ENCODE results near the gene TP53TG5.

Gene TP53TG5

DNA sequence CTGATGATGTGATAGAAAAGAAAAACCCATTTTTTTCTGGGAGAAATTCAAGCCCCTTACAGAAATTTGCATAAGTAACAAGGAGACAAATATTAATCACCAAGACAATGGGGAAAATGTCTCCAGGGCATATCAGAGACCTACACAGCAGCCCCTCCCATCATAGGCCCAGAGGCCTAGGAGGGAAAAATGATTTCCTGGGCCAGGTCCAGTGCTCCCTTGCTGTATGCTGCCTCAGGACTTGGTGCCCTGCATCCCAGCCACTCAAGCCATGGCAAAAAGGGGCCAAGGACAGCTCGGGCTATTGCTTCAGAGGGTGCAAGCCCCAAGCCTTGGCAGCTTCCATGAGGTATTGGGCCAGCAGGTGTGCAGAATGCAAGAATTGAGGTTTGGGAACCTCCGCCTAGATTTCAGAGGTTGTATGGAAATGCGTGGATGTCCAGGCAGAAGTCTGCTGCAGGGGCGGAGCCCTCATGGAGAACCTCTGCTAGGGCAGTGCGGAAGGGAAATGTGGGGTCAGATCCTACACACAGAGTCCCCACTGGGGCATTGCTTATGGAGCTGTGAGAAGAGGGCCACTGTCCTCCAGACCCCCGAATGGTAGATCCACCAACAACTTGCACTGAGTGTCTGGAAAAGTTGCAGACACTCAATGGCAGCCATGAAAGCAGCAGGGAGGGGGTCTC is 22.4 kb upstream of the TP53TG5 start:
- H3K4me1 ChIP-seq (ENCODE audit: control insufficient read depth in 1 of 2, insufficient read depth in 2 of 2, low read length in 2 of 2), result no peaks in the 10 kb centered on the region
- no peaks in the 10 kb centered on the region for H3K27me3 ChIP-seq (ENCODE audit: low read depth, low read length)
- H3K9me3 ChIP-seq (ENCODE audit: control insufficient read depth in 1 of 2, low read length in 2 of 2), result no peaks in the 10 kb centered on the region
- no peaks in the 10 kb centered on the region for H3K36me3 ChIP-seq (ENCODE audit: control insufficient read depth in 1 of 2, insufficient read depth in 2 of 2, low read length in 2 of 2)
- H3K27ac ChIP-seq (ENCODE audit: low read length), result no peak overlapping the region
- no peak overlapping the region for H3K4me3 ChIP-seq (ENCODE audit: low read depth in 1 of 2, low read length in 2 of 2)

DNA sequence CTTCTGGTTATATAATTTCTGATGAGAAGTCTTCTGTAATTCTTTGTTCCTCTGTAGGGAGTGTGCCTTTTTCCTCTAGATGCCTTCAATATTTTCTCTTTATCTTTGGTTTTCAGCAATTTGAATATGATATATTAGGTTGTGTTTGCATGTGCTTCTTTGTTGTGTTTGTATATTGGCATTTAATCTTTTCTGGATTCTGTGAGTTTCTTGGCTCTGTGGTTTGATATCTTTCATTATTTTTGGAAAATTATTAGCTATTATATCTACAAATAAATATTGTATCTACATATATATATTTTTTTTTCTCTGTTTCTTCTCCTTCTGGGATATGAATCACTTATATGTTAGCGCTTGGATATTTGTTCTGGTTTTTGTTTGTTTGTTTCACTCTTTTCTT is 20.9 kb upstream of the TP53TG5 start:
- H3K4me3 ChIP-seq (ENCODE audit: low read depth in 1 of 2, low read length in 2 of 2), result no peak overlapping the region
- H3K4me1 ChIP-seq (ENCODE audit: control insufficient read depth in 1 of 2, insufficient read depth in 2 of 2, low read length in 2 of 2), result no peaks in the 10 kb centered on the region
- H3K27me3 ChIP-seq (ENCODE audit: low read depth, low read length), result no peaks in the 10 kb centered on the region
- peaks cover 0 to 5% of the 10 kb centered on the region in 2 donors for H3K36me3 ChIP-seq (ENCODE audit: control insufficient read depth in 1 of 2, insufficient read depth in 2 of 2, low read length in 2 of 2)
- no peak overlapping the region for H3K27ac ChIP-seq (ENCODE audit: low read length)
- H3K9me3 ChIP-seq (ENCODE audit: control insufficient read depth in 1 of 2, low read length in 2 of 2), result no peaks in the 10 kb centered on the region

DNA sequence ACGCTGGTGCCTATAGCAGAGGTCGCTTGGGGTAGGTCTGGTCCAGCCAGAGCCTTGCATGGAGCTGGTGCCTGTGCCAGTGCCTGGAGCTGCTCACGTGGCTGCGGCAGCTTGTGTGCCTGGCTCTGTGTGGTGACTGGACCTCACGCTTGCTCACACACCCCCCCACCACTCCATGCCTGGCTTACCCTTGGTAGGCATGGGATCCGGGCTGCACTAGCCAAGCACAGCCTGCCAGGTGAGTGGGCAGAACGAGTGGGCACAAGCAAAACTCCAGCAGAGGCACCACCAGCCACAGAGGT is 16.9 kb upstream of the TP53TG5 start:
- Histone ChIP-seq H3K4me1 (ENCODE audit: control insufficient read depth in 1 of 2, insufficient read depth in 2 of 2, low read length in 2 of 2) (no peaks in the 10 kb centered on the region), H3K36me3 (ENCODE audit: control insufficient read depth in 1 of 2, insufficient read depth in 2 of 2, low read length in 2 of 2) (peaks cover 0 to 5% of the 10 kb centered on the region in 2 donors), H3K9me3 (ENCODE audit: control insufficient read depth in 1 of 2, low read length in 2 of 2) (no peaks in the 10 kb centered on the region), H3K4me3 (ENCODE audit: low read depth in 1 of 2, low read length in 2 of 2) (no peak overlapping the region), H3K27me3 (ENCODE audit: low read depth, low read length) (no peaks in the 10 kb centered on the region), H3K27ac (ENCODE audit: low read length) (no peak overlapping the region)

DNA sequence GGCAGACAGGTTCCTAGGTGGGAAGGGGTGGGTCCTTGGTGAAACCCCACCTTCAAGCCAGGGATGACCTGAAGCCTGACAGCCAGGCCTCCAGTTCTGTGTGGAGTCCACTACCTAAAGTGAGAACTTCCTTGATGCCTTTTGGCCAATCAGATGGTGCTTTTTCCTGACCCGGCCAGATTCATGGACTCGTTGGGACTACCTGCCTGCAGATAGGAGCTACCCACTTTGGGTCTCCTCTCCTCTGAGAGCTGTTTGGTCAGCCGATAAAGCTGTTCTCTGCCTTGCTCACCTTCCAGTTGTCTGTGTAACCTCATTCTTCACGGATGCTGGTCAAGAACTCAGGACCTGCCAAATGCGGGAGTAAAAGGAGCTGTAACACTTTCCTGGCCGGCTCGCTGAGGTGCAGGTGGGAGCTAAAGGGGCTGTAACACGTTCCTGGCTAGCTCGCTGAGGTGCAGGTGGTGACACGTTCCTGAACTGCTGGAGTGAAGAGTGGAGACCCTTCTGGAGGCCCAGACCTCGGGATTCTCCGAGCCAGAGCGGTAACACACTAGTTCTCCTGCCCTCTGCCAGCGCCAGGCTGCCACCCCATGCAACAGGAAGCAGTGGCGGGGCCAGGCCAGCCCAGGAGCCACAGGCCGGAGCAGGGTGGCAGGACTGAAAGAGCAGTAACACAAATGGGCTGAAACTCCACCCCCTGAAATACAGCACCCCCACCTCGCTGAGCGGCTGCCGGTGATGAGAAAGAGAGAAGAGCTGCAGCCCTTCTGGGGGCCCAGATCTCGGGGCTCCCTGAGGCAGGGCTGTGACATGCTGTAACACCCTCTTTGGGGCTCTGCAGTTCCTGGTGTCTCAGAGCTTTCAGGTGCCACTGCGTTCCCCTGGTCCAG is 16.3 kb upstream of the TP53TG5 start:
- Histone ChIP-seq H3K27me3 (ENCODE audit: low read depth, low read length) (no peaks in the 10 kb centered on the region), H3K36me3 (ENCODE audit: control insufficient read depth in 1 of 2, insufficient read depth in 2 of 2, low read length in 2 of 2) (peaks cover 0 to 5% of the 10 kb centered on the region in 2 donors), H3K27ac (ENCODE audit: low read length) (no peak overlapping the region)

DNA sequence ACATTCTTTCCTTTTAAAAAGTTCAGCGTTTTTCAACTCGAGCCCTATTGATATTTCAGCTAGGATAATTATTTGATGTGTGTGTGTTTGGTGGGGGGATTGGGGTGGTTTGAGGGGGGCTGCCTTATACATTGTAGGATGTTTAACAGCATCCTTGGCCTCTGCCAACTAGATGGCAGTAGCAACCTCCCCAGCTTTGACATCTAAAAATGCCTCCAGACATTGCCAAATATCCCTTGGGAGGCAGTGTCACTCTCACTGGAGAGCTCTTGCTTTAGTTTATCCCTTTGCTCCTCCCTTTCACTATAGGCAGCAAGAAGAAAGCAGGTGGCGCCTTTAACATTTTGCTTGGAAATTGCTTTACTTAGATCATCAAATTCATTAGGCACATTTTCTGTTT is 14.6 kb upstream of the TP53TG5 start:
- H3K27me3 ChIP-seq (ENCODE audit: low read depth, low read length), result no peaks in the 10 kb centered on the region
- peaks cover 0 to 5% of the 10 kb centered on the region in 2 donors for H3K36me3 ChIP-seq (ENCODE audit: control insufficient read depth in 1 of 2, insufficient read depth in 2 of 2, low read length in 2 of 2)
- no peak overlapping the region for H3K4me3 ChIP-seq (ENCODE audit: low read depth in 1 of 2, low read length in 2 of 2)
- peaks cover 0 to 2% of the 10 kb centered on the region in 2 donors for H3K9me3 ChIP-seq (ENCODE audit: control insufficient read depth in 1 of 2, low read length in 2 of 2)
- H3K4me1 ChIP-seq (ENCODE audit: control insufficient read depth in 1 of 2, insufficient read depth in 2 of 2, low read length in 2 of 2), result no peaks in the 10 kb centered on the region
- no peak overlapping the region for H3K27ac ChIP-seq (ENCODE audit: low read length)

More for the DNA sequence above, 16.3 kb upstream of the TP53TG5 start:
- Histone ChIP-seq H3K4me3 (ENCODE audit: low read depth in 1 of 2, low read length in 2 of 2) (no peak overlapping the region), H3K9me3 (ENCODE audit: control insufficient read depth in 1 of 2, low read length in 2 of 2) (no peaks in the 10 kb centered on the region), H3K4me1 (ENCODE audit: control insufficient read depth in 1 of 2, insufficient read depth in 2 of 2, low read length in 2 of 2) (no peaks in the 10 kb centered on the region)

DNA sequence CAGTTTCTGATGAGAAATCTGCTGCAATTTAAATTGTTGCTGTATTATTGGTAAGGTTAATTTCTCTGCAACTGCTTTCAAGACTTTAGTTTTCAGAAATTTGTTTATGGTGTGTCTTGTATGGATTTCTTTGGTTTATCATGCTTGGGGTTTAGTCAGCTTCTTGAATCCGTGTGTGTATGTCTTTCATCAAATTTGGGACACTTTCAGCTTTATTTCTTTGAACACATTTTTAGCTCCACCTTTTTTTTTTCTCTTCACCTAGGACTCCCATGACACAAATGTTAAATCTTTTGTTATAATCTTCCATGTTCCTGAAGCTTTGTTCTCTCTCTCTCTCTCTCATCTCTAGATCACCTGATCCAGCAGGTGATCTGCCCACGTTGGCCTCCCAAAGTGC is 13.4 kb upstream of the TP53TG5 start:
- peaks cover 0 to 5% of the 10 kb centered on the region in 2 donors for H3K36me3 ChIP-seq (ENCODE audit: control insufficient read depth in 1 of 2, insufficient read depth in 2 of 2, low read length in 2 of 2)
- H3K27me3 ChIP-seq (ENCODE audit: low read depth, low read length), result no peaks in the 10 kb centered on the region
- H3K9me3 ChIP-seq (ENCODE audit: control insufficient read depth in 1 of 2, low read length in 2 of 2), result peaks cover 0 to 2% of the 10 kb centered on the region in 2 donors
- H3K4me3 ChIP-seq (ENCODE audit: low read depth in 1 of 2, low read length in 2 of 2), result no peak overlapping the region
- no peak overlapping the region for H3K27ac ChIP-seq (ENCODE audit: low read length)
- no peaks in the 10 kb centered on the region for H3K4me1 ChIP-seq (ENCODE audit: control insufficient read depth in 1 of 2, insufficient read depth in 2 of 2, low read length in 2 of 2)

DNA sequence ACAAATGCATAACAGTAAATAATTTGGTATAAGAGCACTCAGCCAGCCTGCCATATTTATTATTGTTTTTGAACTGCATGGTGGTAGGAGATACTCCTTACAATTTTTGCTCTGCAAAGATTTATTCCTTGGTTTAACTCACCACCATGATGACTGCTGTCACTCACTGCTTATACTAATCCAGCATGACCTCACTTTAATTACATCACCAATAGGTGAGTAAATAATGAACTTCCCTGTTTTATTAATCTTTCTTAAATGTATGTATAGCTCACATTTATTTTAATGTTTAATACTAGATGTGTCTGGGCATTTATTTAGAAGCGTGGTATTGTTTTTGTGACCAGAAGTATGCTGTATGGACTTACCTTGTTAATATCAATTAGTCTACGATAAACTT is 12.8 kb upstream of the TP53TG5 start:
- H3K36me3 ChIP-seq (ENCODE audit: control insufficient read depth in 1 of 2, insufficient read depth in 2 of 2, low read length in 2 of 2), result peaks cover 0 to 5% of the 10 kb centered on the region in 2 donors
- H3K4me3 ChIP-seq (ENCODE audit: low read depth in 1 of 2, low read length in 2 of 2), result no peak overlapping the region
- no peak overlapping the region for H3K27ac ChIP-seq (ENCODE audit: low read length)
- H3K27me3 ChIP-seq (ENCODE audit: low read depth, low read length), result no peaks in the 10 kb centered on the region
- H3K4me1 ChIP-seq (ENCODE audit: control insufficient read depth in 1 of 2, insufficient read depth in 2 of 2, low read length in 2 of 2), result no peaks in the 10 kb centered on the region
- H3K9me3 ChIP-seq (ENCODE audit: control insufficient read depth in 1 of 2, low read length in 2 of 2), result peaks cover 0 to 2% of the 10 kb centered on the region in 2 donors

DNA sequence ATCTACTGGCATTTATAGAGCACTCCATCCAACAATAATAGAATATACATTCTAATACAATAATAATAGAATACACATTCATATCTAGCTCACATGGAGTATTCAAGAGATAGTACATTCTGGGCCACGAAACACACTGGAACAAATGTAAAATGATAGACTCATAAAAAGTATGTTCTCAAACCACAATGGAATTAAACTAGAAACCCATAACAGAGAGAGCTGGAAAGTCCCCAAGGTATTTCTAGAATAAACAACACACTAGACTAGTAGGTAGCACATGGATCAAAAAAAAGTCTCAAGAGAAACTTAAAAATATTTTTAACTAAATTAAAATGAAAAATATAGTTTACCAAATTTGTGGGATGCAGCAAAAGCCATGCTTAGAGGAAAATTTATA is 9.1 kb upstream of the TP53TG5 start:
- no peaks in the 10 kb centered on the region for H3K36me3 ChIP-seq (ENCODE audit: control insufficient read depth in 1 of 2, insufficient read depth in 2 of 2, low read length in 2 of 2)
- no peak overlapping the region for H3K4me3 ChIP-seq (ENCODE audit: low read depth in 1 of 2, low read length in 2 of 2)
- H3K27ac ChIP-seq (ENCODE audit: low read length), result no peak overlapping the region
- H3K4me1 ChIP-seq (ENCODE audit: control insufficient read depth in 1 of 2, insufficient read depth in 2 of 2, low read length in 2 of 2), result no peaks in the 10 kb centered on the region
- H3K9me3 ChIP-seq (ENCODE audit: control insufficient read depth in 1 of 2, low read length in 2 of 2), result peaks cover 0 to 2% of the 10 kb centered on the region in 2 donors
- H3K27me3 ChIP-seq (ENCODE audit: low read depth, low read length), result no peaks in the 10 kb centered on the region

DNA sequence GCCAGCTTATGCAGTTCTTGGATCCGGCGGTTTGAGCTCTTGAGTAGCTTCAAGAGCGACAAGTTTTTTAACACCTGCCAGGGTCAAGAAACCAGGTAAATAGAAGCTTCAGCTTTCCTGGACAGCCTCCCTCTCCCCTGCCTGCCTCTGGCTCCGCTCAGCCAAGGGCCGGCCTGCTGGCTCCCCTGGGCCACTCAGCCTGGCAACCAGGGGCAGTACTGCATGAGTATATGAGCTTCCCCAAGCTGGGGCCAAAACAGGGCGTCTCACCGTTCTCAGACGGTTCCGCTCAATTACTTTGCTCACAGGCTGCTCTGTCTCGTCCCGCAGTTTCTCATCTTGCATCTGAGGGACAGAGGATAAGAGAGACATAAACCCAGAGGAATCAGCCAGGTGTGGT is 856 bp downstream of the TP53TG5 start:
- peaks cover 0 to 12% of the 10 kb centered on the region in 2 donors for H3K4me1 ChIP-seq (ENCODE audit: control insufficient read depth in 1 of 2, insufficient read depth in 2 of 2, low read length in 2 of 2)
- no peak overlapping the region for H3K27ac ChIP-seq (ENCODE audit: low read length)
- no peaks in the 10 kb centered on the region for H3K9me3 ChIP-seq (ENCODE audit: control insufficient read depth in 1 of 2, low read length in 2 of 2)
- H3K27me3 ChIP-seq (ENCODE audit: low read depth, low read length), result no peaks in the 10 kb centered on the region
- no peak overlapping the region for H3K4me3 ChIP-seq (ENCODE audit: low read depth in 1 of 2, low read length in 2 of 2)
- H3K36me3 ChIP-seq (ENCODE audit: control insufficient read depth in 1 of 2, insufficient read depth in 2 of 2, low read length in 2 of 2), result peaks cover 0 to 4% of the 10 kb centered on the region in 2 donors

DNA sequence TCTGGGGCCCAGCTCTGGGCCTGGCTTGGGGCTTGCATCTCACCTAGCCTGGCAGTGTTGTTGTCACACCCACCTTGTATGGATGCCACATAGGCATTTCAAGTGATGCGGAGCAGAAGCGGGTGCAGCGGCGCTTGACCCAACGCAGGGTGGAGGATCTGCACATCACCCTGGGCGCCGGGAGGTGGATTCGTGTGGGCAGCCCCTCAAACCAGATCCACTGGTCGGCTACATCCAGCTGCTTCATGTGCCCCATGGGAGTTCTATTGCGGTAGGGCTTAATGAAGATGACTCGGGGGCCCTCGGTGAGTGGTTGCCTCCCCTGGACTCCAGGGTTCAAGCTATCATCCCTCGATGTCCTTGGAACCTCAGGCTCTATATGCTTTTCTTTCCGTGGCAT is 3.2 kb downstream of the TP53TG5 start:
- Histone ChIP-seq H3K4me3 (ENCODE audit: low read depth in 1 of 2, low read length in 2 of 2) (no peak overlapping the region), H3K36me3 (ENCODE audit: control insufficient read depth in 1 of 2, insufficient read depth in 2 of 2, low read length in 2 of 2) (no peaks in the 10 kb centered on the region), H3K27ac (ENCODE audit: low read length) (no peak overlapping the region), H3K9me3 (ENCODE audit: control insufficient read depth in 1 of 2, low read length in 2 of 2) (no peaks in the 10 kb centered on the region), H3K27me3 (ENCODE audit: low read depth, low read length) (no peaks in the 10 kb centered on the region), H3K4me1 (ENCODE audit: control insufficient read depth in 1 of 2, insufficient read depth in 2 of 2, low read length in 2 of 2) (peaks cover 0 to 15% of the 10 kb centered on the region in 2 donors)

DNA sequence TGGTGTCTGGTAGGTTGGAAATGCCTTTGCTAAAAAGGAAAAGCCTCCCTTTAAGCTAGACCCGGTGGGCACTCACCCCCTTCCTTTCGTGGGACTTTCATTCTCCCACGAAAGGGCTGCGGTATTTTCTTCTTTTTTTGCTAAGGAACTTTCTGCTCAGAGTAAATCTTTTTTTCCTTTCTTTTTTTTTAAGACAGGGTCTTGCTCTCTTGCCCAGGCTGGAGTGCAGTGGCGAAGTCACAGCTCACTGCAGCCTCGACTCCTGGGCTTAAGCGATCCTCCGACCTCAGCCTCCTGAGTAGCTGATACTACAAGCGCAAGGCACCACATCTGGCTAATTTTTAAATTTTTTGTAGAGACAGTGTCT is 4.0 kb downstream of the TP53TG5 start:
- H3K36me3 ChIP-seq (ENCODE audit: control insufficient read depth in 1 of 2, insufficient read depth in 2 of 2, low read length in 2 of 2), result no peaks in the 10 kb centered on the region
- peak overlapping the region; percentile 56 for H3K27ac ChIP-seq (ENCODE audit: low read length)
- peak overlapping the region; percentile 67 to 68 for H3K4me3 ChIP-seq (ENCODE audit: low read depth in 1 of 2, low read length in 2 of 2)
- no peaks in the 10 kb centered on the region for H3K9me3 ChIP-seq (ENCODE audit: control insufficient read depth in 1 of 2, low read length in 2 of 2)
- H3K4me1 ChIP-seq (ENCODE audit: control insufficient read depth in 1 of 2, insufficient read depth in 2 of 2, low read length in 2 of 2), result peaks cover 0 to 15% of the 10 kb centered on the region in 2 donors
- no peaks in the 10 kb centered on the region for H3K27me3 ChIP-seq (ENCODE audit: low read depth, low read length)

All from muscle layer of duodenum (tissue), 2 donors.